Type B pancreatic cell (in vitro differentiated cells): ENCODE results near the gene USP31. TPM values are rescaled to one million over a fixed set of nuclear protein-coding genes. Genes with fewer than 3 reads are reported as not detected.
A peak's percentile ranks its signal among the peaks of the same experiment; 100 is the strongest.

Source experiments
- DNase-seq: peaks from one replicate; pipeline ENCODE4 v3.0.0; 2021; ENCODE audit warnings: mixed read lengths; ENCODE audit not compliant: unreplicated experiment; ENCODE audit errors: extremely low spot score
- H3K27ac Mint-ChIP-seq: 2 replicates; pipeline ENCODE4 v1.8.0; 2021; ENCODE audit warnings: mild to moderate bottlenecking, mixed read lengths
- H3K27me3 Mint-ChIP-seq: 2 replicates; pipeline ENCODE4 v1.8.0; 2021; ENCODE audit warnings: mixed read lengths
- H3K36me3 Mint-ChIP-seq: 2 replicates; pipeline ENCODE4 v1.8.0; 2021; ENCODE audit warnings: mixed read lengths
- H3K4me1 Mint-ChIP-seq: one replicate; pipeline ENCODE4 v1.8.0; 2021; ENCODE audit warnings: mixed read lengths; ENCODE audit not compliant: unreplicated experiment
- H3K4me3 Mint-ChIP-seq: 2 replicates; pipeline ENCODE4 v1.8.0; 2021; ENCODE audit warnings: mild to moderate bottlenecking, mixed read lengths
- H3K9me3 Mint-ChIP-seq: 2 replicates; pipeline ENCODE4 v1.8.0; 2021; ENCODE audit warnings: mixed read lengths
- total RNA-seq: library from RNA; stranded (reverse); gene quantifications from 2 replicates; pipeline ENCODE4 v1.2.1, GENCODE V29; 2021; ENCODE audit warnings: low replicate concordance
- TF ChIP-seq, protein P1 (sequence below): fragments of 200-600 bp; sonication (generic); conservative IDR thresholded peaks from 2 replicates; pipeline ENCODE4 v1.5.0; 2021; ENCODE audit warnings: antibody characterized with exemption, mild to moderate bottlenecking

Gene USP31
- total RNA-seq, 1 donor from 2014 or later, result 12.3 TPM

GRCh38 chr16:23055481-23055880 lies 93.8 kb downstream of the USP31 start:
- Mint-ChIP-seq H3K36me3 (no peaks in the 10 kb centered on the region), H3K4me3 (no peak overlapping the region), H3K27ac (no peak overlapping the region), H3K27me3 (peaks cover 42% of the 10 kb centered on the region), H3K9me3 (no peaks in the 10 kb centered on the region), H3K4me1 (peaks cover under 1% of the 10 kb centered on the region)
- TF ChIP-seq, protein P1, sequence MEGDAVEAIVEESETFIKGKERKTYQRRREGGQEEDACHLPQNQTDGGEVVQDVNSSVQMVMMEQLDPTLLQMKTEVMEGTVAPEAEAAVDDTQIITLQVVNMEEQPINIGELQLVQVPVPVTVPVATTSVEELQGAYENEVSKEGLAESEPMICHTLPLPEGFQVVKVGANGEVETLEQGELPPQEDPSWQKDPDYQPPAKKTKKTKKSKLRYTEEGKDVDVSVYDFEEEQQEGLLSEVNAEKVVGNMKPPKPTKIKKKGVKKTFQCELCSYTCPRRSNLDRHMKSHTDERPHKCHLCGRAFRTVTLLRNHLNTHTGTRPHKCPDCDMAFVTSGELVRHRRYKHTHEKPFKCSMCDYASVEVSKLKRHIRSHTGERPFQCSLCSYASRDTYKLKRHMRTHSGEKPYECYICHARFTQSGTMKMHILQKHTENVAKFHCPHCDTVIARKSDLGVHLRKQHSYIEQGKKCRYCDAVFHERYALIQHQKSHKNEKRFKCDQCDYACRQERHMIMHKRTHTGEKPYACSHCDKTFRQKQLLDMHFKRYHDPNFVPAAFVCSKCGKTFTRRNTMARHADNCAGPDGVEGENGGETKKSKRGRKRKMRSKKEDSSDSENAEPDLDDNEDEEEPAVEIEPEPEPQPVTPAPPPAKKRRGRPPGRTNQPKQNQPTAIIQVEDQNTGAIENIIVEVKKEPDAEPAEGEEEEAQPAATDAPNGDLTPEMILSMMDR, result no peak
- DNase-seq, result no peak

DNA sequence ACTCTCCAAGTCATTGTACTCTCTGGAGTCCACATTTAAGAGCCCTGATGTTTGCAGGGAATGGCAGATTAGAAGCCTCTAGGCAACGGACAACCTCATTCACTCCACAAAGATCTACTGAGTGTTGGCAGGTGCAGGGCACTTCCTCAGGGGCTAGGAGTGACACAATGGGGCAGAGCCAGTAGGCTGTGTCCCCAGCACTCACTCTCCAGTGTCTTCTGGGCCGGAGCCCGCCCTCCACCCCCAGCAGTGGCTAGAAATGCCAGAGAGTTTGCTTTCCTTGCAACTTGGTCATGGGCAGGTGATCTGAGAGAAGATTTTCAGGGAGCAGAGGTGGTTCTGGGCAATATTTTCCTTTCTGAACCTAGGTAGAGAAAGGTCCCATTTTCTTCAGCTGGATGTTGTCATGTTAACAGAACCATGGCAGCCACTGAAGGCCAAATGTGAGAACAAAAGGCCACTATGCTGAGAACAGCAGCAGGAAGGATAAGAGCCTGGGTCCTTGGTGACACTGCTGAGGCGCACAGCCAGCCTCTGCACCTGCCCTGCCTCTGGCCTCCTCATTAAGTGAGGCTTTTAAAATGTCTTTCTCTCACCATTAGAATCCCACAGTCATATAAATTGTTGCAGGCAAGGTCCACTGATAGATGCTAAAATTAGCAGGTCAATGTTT lies 96.2 kb downstream of the USP31 start:
- H3K27ac Mint-ChIP-seq, result no peak overlapping the region
- H3K4me3 Mint-ChIP-seq, result no peak overlapping the region
- H3K9me3 Mint-ChIP-seq, result no peaks in the 10 kb centered on the region
- TF ChIP-seq, protein P1, result no peak
- H3K36me3 Mint-ChIP-seq, result no peaks in the 10 kb centered on the region
- no peak for DNase-seq
- no peaks in the 10 kb centered on the region for H3K4me1 Mint-ChIP-seq
- H3K27me3 Mint-ChIP-seq, result peaks cover 46% of the 10 kb centered on the region

DNA sequence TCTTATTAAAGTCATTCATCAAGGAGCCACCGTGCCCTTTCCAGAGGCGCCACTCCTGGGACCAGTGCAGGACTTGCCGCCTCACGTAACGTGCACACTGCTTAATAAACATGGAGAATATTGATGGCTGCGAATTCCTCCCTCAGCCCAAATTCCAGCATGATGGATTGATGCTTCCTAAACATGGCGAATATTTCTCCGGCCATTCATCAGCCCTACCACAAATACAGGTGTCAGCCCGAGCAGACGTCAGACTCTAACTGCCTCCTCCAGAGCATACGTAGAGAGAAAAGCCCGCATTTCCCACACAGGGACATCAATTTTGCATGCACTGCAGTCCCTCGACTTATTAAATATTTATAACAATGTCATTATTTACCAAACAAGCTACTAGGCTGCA lies 97.0 kb downstream of the USP31 start:
- no peak overlapping the region for H3K4me3 Mint-ChIP-seq

DNA sequence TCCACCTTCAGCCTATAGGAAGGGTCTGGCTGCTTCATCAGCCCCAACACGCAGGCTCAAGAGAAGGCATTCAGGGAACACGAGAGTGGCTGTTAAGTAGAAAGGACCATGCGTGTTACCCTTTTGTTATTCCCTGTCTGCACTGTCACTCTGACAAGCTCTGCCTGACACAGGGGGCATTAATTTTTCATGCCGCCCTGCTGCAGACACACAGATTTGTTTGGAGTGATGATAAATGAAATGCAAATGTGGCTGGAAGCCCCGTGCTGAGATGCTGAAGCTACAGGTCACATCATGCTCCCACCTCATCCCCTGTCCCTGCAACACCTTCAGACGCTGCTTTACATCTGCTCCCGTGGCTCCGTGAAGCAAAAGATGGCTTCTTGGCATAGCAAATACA lies 97.7 kb downstream of the USP31 start:
- Mint-ChIP-seq H3K9me3 (no peaks in the 10 kb centered on the region), H3K27ac (no peak overlapping the region), H3K36me3 (no peaks in the 10 kb centered on the region), H3K27me3 (peaks cover 57% of the 10 kb centered on the region), H3K4me3 (no peak overlapping the region), H3K4me1 (no peaks in the 10 kb centered on the region)
- TF ChIP-seq, protein P1, result no peak
- no peak for DNase-seq

More for the DNA sequence above, 97.0 kb downstream of the USP31 start:
- Mint-ChIP-seq H3K9me3 (no peaks in the 10 kb centered on the region), H3K4me1 (no peaks in the 10 kb centered on the region), H3K27ac (no peak overlapping the region), H3K27me3 (peaks cover 52% of the 10 kb centered on the region), H3K36me3 (no peaks in the 10 kb centered on the region)
- no peak for DNase-seq
- TF ChIP-seq, protein P1, result no peak

- no peaks in the 10 kb centered on the region for H3K36me3 Mint-ChIP-seq
- no peak overlapping the region for H3K27ac Mint-ChIP-seq
- no peaks in the 10 kb centered on the region for H3K9me3 Mint-ChIP-seq
- TF ChIP-seq, protein P1, result peak; percentile 48
- DNase-seq, result no peak
- H3K4me1 Mint-ChIP-seq, result no peaks in the 10 kb centered on the region
- H3K4me3 Mint-ChIP-seq, result no peak overlapping the region
- peaks cover 45% of the 10 kb centered on the region for H3K27me3 Mint-ChIP-seq
Measured at GRCh38 chr16:23048164-23048563, 101.1 kb downstream of the USP31 start.
